ENCODE results near the gene C3AR1. TPM values are rescaled to one million over a fixed set of nuclear protein-coding genes. Genes with fewer than 3 reads are reported as not detected.

Gene C3AR1
- total RNA-seq, 1 donor from 2014 or later: 7.1 TPM

- FAIRE-seq (no peak), DNase-seq (ENCODE audit: low read depth) (no peak)
- no peaks in the 10 kb centered on the region for H3K9me3 Mint-ChIP-seq (ENCODE audit: unreplicated experiment)
- no peak overlapping the region for H3K4me3 Mint-ChIP-seq (ENCODE audit: unreplicated experiment)
- Histone ChIP-seq H3K36me3 (ENCODE audit: insufficient read depth, low read length) (no peaks in the 10 kb centered on the region), H2AFZ (ENCODE audit: low read depth, low read length) (no peak overlapping the region), H3K4me2 (ENCODE audit: low read length) (no peak overlapping the region), H3K4me1 (ENCODE audit: insufficient read depth, low read length) (no peaks in the 10 kb centered on the region), H3K9me3 (ENCODE audit: insufficient read depth, low read depth, low read length) (no peaks in the 10 kb centered on the region), H3K79me2 (ENCODE audit: insufficient read depth, low read length) (no peaks in the 10 kb centered on the region), H3K9ac (ENCODE audit: low read length) (no peak overlapping the region), H4K20me1 (ENCODE audit: insufficient read depth, low read length) (no peaks in the 10 kb centered on the region), H3K27me3 (ENCODE audit: insufficient read depth, low read length) (peaks cover 14% of the 10 kb centered on the region), H3K27ac (ENCODE audit: low read depth, low read length) (no peak overlapping the region), H3K4me3 (ENCODE audit: insufficient read depth, low read depth, low read length) (no peak overlapping the region)
- no peak for TF ChIP-seq CTCF (IDR thresholded peaks at IDR 0.05; ENCODE audit: insufficient read depth, low read depth, low read length)
- TF ChIP-seq EZH2 (IDR thresholded peaks at IDR 0.05; ENCODE audit: insufficient read depth, low read length): no peak
- no peaks in the 10 kb centered on the region for H3K36me3 Mint-ChIP-seq (ENCODE audit: low read depth, unreplicated experiment)
- H3K27ac Mint-ChIP-seq (ENCODE audit: unreplicated experiment): no peak overlapping the region
- peaks cover 2% of the 10 kb centered on the region for H3K4me1 Mint-ChIP-seq (ENCODE audit: low read depth, unreplicated experiment)
- H3K27me3 Mint-ChIP-seq (ENCODE audit: low read depth, unreplicated experiment): peaks cover 4% of the 10 kb centered on the region
Observed at GRCh38 chr12:8012651-8013309, 53.4 kb downstream of the C3AR1 start.

GRCh38 chr12:8011331-8011730 lies 54.8 kb downstream of the C3AR1 start:
- H3K36me3 ChIP-seq (ENCODE audit: insufficient read depth, low read length): no peaks in the 10 kb centered on the region
- peak; percentile 43 for DNase-seq (ENCODE audit: low read depth)
- Mint-ChIP-seq H3K27ac (ENCODE audit: unreplicated experiment) (no peak overlapping the region), H3K9me3 (ENCODE audit: unreplicated experiment) (no peaks in the 10 kb centered on the region), H3K4me1 (ENCODE audit: low read depth, unreplicated experiment) (peaks cover 2% of the 10 kb centered on the region), H3K4me3 (ENCODE audit: unreplicated experiment) (no peak overlapping the region), H3K36me3 (ENCODE audit: low read depth, unreplicated experiment) (no peaks in the 10 kb centered on the region), H3K27me3 (ENCODE audit: low read depth, unreplicated experiment) (peaks cover 4% of the 10 kb centered on the region)
- H2AFZ ChIP-seq (ENCODE audit: low read depth, low read length): no peak overlapping the region
- no peak overlapping the region for H3K4me3 ChIP-seq (ENCODE audit: insufficient read depth, low read depth, low read length)
- H3K27ac ChIP-seq (ENCODE audit: low read depth, low read length): no peak overlapping the region
- peaks cover 6% of the 10 kb centered on the region for H3K27me3 ChIP-seq (ENCODE audit: insufficient read depth, low read length)
- no peak for TF ChIP-seq EZH2 (IDR thresholded peaks at IDR 0.05; ENCODE audit: insufficient read depth, low read length)
- H3K79me2 ChIP-seq (ENCODE audit: insufficient read depth, low read length): no peaks in the 10 kb centered on the region
- no peak for FAIRE-seq
- H3K4me2 ChIP-seq (ENCODE audit: low read length): no peak overlapping the region
- H4K20me1 ChIP-seq (ENCODE audit: insufficient read depth, low read length): no peaks in the 10 kb centered on the region
- H3K9ac ChIP-seq (ENCODE audit: low read length): no peak overlapping the region
- H3K9me3 ChIP-seq (ENCODE audit: insufficient read depth, low read depth, low read length): no peaks in the 10 kb centered on the region
- H3K4me1 ChIP-seq (ENCODE audit: insufficient read depth, low read length): no peaks in the 10 kb centered on the region

Other genes with a start within 250 kb of the C3AR1 start
- gene SLC2A14, start 193.4 kb downstream of the C3AR1 start, total RNA-seq: 2.3 and 2.8 TPM in 2 replicates
- 178 and 389 TPM in 2 replicates for gene SLC2A3, start 130.2 kb downstream of the C3AR1 start, total RNA-seq
- gene FOXJ2, start 33.6 kb downstream of the C3AR1 start, total RNA-seq: 16.0 and 16.9 TPM in 2 replicates
- 27.6 and 30.9 TPM in 2 replicates for gene NECAP1, start 15.9 kb upstream of the C3AR1 start, total RNA-seq
- gene CLEC4A, start 57.3 kb upstream of the C3AR1 start, total RNA-seq: 0.32 and 1.6 TPM in 2 replicates
- not detected in 2 replicates for gene ZNF705A, start 90.7 kb upstream of the C3AR1 start, total RNA-seq
- gene FAM90A1, start 161.3 kb upstream of the C3AR1 start, total RNA-seq: not detected in 2 replicates

Data from astrocyte (in vitro differentiated cells and primary cell).